CD4-positive, CD25-positive, alpha-beta regulatory T cell (primary cell): ENCODE measurements around the gene C1orf198. TPM values are rescaled to one million over a fixed set of nuclear protein-coding genes. Genes with fewer than 3 reads are reported as not detected.

ENCODE experiments used
- ATAC-seq, 2 donors: fragments of 150-1000 bp; cut with Tn5 transposase; one replicate each; pipeline ENCODE4 v1.10.0; 2021; ENCODE audit warnings: low read depth in 2 of 2, moderate number of reproducible peaks in 2 of 2, moderate library complexity in 1 of 2
- DNase-seq, 3 donors: peaks; one replicate each; pipeline versions ENCODE4 v3.0.0 to v3.0.0-alpha.2; 2012 to 2022; ENCODE audit warnings: mixed read lengths in 1 of 3
- H3K27ac ChIP-seq: one replicate; pipeline ENCODE4 v1.7.0; 2013; ENCODE audit warnings: mild to moderate bottlenecking, low read length; ENCODE audit not compliant: insufficient read depth, poor library complexity, severe bottlenecking
- H3K27me3 ChIP-seq: one replicate; pipeline ENCODE4 v1.7.0; 2013; ENCODE audit warnings: low read length; ENCODE audit not compliant: control insufficient read depth, insufficient read depth
- H3K36me3 ChIP-seq: one replicate; pipeline ENCODE4 v1.7.0; 2013; ENCODE audit warnings: mild to moderate bottlenecking, low read length, moderate library complexity; ENCODE audit not compliant: control insufficient read depth, insufficient read depth
- H3K4me1 ChIP-seq: 2 replicates; pipeline ENCODE4 v1.7.0; 2013; ENCODE audit warnings: mild to moderate bottlenecking, low read length; ENCODE audit not compliant: insufficient read depth, control insufficient read depth, poor library complexity, severe bottlenecking
- H3K4me3 ChIP-seq: one replicate; pipeline ENCODE4 v1.7.0; 2013; ENCODE audit warnings: low read depth, mild to moderate bottlenecking, low read length, moderate library complexity
- H3K9me3 ChIP-seq, 2 experiments: 1 replicate in 1 of 2; 2 replicates in 1 of 2; pipeline ENCODE4 v1.7.0; 2013; ENCODE audit warnings: low read length in 2 of 2, mild to moderate bottlenecking in 1 of 2, moderate library complexity in 1 of 2; ENCODE audit not compliant: control insufficient read depth in 2 of 2
- H3K27ac Mint-ChIP-seq, 3 donors: one replicate each; pipeline ENCODE4 v1.8.0; 2020 to 2022; ENCODE audit warnings: mild to moderate bottlenecking in 3 of 3, mixed read lengths in 3 of 3, moderate library complexity in 2 of 3
- H3K27me3 Mint-ChIP-seq: one replicate; pipeline ENCODE4 v1.8.0; 2022; ENCODE audit warnings: mild to moderate bottlenecking, mixed read lengths
- H3K36me3 Mint-ChIP-seq: one replicate; pipeline ENCODE4 v1.8.0; 2020; ENCODE audit warnings: mixed read lengths
- H3K4me1 Mint-ChIP-seq, 4 donors: one replicate each; pipeline ENCODE4 v1.8.0; 2020 to 2022; ENCODE audit warnings: mixed read lengths in 4 of 4, mild to moderate bottlenecking in 1 of 4
- H3K4me3 Mint-ChIP-seq, 4 donors: one replicate each; pipeline ENCODE4 v1.8.0; 2020 to 2022; ENCODE audit warnings: mild to moderate bottlenecking in 4 of 4, mixed read lengths in 4 of 4, moderate library complexity in 3 of 4
- H3K9me3 Mint-ChIP-seq, 7 donors: one replicate each; pipeline ENCODE4 v1.8.0; 2020 to 2022; ENCODE audit warnings: mixed read lengths in 7 of 7, mild to moderate bottlenecking in 3 of 7, moderate library complexity in 2 of 7
- polyA plus RNA-seq, 4 donors: library from polyadenylated mRNA; unstranded; fragments of 300-500 nt; fragmentation: Illumina TruSeq; gene quantifications; one replicate each; pipeline ENCODE4 v1.2.3, GENCODE V29; 2021
- total RNA-seq: library from RNA; stranded (reverse); gene quantifications from one replicate; pipeline ENCODE4 v1.2.3, GENCODE V29; 2022

Gene C1orf198
- total and polyA plus RNA-seq, 5 donors from 2014 or later: 3.1 to 5.3 (median 4.1) TPM

DNA sequence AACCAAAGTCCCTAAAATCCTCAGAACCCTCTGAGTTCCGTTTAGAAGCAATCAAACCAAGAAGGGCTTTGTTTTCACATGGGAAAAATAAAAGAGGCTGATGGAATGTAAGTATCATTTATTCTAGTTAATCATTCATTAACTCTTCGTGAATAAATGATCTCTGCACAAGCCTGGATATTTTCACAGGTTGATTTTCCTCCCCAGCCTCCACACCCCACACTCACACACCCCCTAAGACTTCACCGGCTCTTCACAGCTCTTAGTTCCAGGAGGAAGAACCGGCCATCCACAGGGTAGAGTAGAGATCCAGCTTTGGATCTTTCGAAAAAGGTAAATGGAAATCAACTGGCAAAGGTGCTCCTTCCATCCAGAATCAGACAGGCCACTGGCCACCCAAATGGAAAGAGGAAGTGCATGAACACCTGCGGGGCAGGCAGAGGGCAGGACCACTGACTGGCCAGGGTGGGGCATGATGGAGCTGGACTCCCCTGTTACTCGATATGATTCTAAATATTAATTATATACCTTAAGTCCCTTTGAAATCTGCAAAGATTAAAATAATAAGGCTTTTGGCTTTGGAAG lies 10.0 kb downstream of the C1orf198 start:
- no peak overlapping the region for H3K4me3 Mint-ChIP-seq
- no peak overlapping the region for H3K27ac ChIP-seq
- no peaks in the 10 kb centered on the region for H3K27me3 ChIP-seq
- H3K9me3 ChIP-seq: no peaks in the 10 kb centered on the region
- no peak overlapping the region for H3K27ac Mint-ChIP-seq
- no peak overlapping the region for H3K4me3 ChIP-seq
- H3K36me3 Mint-ChIP-seq: peaks cover 7% of the 10 kb centered on the region
- peaks cover 3% of the 10 kb centered on the region for H3K4me1 ChIP-seq
- peaks cover 0 to 11% (median 3%) of the 10 kb centered on the region in 4 donors for H3K4me1 Mint-ChIP-seq
- H3K9me3 Mint-ChIP-seq: no peaks in the 10 kb centered on the region
- DNase-seq: no peak
- H3K27me3 Mint-ChIP-seq: no peaks in the 10 kb centered on the region
- no peaks in the 10 kb centered on the region for H3K36me3 ChIP-seq
- no peak for ATAC-seq

DNA sequence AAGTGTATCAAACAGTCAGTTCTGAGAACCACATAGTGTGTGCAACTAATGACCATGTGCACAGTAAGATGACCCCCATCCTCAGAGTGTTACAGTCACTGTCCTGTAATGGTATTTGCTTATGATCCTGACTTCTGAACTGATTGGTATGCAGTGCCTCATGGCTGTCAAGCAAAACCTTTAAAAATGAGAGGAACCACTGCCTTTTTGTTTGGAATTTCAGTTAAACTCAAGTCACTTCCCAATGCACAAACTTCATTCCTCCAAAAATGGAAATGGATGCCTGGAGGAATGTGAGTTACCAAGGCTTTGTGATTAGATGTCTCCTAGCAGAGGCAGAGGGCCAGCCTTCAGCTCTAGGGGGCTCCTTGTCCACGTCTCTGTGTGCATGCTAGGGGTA lies 10.5 kb downstream of the C1orf198 start:
- Mint-ChIP-seq H3K27ac (no peak overlapping the region), H3K27me3 (no peaks in the 10 kb centered on the region), H3K36me3 (peaks cover 10% of the 10 kb centered on the region), H3K4me3 (no peak overlapping the region), H3K4me1 (peaks cover 0 to 6% (median 2%) of the 10 kb centered on the region in 4 donors), H3K9me3 (no peaks in the 10 kb centered on the region)
- no peak overlapping the region for H3K4me3 ChIP-seq
- ATAC-seq (no peak), DNase-seq (no peak)
- no peaks in the 10 kb centered on the region for H3K4me1 ChIP-seq
- no peaks in the 10 kb centered on the region for H3K36me3 ChIP-seq
- H3K27ac ChIP-seq: no peak overlapping the region
- H3K27me3 ChIP-seq: no peaks in the 10 kb centered on the region
- H3K9me3 ChIP-seq: no peaks in the 10 kb centered on the region

DNA sequence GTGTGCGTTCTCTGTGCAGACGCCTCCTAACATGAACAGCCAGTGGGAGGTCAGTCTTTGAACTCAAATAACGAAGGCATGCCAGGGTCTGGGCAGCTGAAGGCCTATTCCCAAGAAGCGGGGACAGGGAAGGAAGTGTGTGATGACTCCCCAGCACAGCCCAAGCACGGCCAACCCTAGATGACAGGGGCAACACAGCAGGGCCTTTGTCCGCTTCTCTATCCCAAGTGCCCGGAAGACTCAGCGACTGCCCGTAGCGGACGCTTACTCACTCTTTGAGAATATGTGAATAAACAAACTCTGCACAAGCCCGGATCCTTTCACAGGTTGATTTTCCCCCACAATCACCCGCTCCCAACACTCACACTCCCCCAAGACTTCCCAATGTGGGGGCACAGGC lies 11.2 kb downstream of the C1orf198 start:
- Histone ChIP-seq H3K4me1 (no peaks in the 10 kb centered on the region), H3K9me3 (no peaks in the 10 kb centered on the region), H3K4me3 (no peak overlapping the region), H3K36me3 (no peaks in the 10 kb centered on the region), H3K27me3 (no peaks in the 10 kb centered on the region), H3K27ac (no peak overlapping the region)
- no peak overlapping the region for H3K4me3 Mint-ChIP-seq
- peaks cover 0 to under 1% (median 0%) of the 10 kb centered on the region in 7 donors for H3K9me3 Mint-ChIP-seq
- ATAC-seq: no peak
- no peaks in the 10 kb centered on the region for H3K27me3 Mint-ChIP-seq
- peaks cover 15% of the 10 kb centered on the region for H3K36me3 Mint-ChIP-seq
- no peak for DNase-seq
- no peak overlapping the region for H3K27ac Mint-ChIP-seq
- H3K4me1 Mint-ChIP-seq: no peaks in the 10 kb centered on the region

DNA sequence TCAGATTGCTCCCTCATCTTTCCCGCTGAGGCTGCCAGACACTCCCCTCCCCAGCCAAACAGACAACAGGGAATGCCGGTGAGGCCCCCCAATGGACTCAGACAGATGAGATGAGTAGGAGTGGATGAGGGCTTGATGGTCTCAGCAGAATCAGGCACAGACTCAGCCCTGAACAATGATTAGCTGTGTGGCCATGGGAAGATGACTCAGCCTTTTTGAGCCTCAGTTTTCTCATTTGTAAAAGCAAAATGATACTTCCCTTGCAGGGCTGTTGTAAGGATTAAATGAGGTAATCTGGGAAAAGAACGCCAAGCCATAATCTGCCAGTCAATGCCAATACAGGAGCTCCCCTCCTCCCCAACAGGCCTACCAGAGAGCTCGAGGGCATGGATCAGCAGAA lies 12.4 kb downstream of the C1orf198 start:
- H3K4me1 Mint-ChIP-seq: no peaks in the 10 kb centered on the region

DNA sequence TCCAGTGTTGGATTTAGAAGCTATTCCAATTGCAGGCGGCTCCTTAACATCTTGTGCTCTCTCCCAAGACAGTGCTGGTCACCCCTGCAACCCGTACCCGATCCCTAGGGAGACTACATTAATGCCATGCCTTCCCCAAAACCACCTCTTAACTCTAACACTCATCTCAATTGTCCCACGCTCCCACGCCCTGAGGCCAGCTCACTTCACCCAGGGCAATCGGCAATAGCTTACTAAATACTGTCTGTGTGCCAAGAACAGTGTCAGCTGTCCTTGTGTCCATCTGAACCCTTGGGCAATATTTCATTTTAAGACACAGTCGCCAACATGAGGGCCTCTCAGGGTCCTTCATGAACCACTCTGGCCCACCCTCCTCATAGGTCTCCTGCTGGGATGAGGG lies 13.9 kb downstream of the C1orf198 start:
- ATAC-seq (no peak), DNase-seq (no peak)
- no peaks in the 10 kb centered on the region for H3K27me3 ChIP-seq
- no peaks in the 10 kb centered on the region for H3K4me1 ChIP-seq
- H3K9me3 Mint-ChIP-seq: peaks cover 0 to 1% (median 0%) of the 10 kb centered on the region in 7 donors
- H3K27me3 Mint-ChIP-seq: no peaks in the 10 kb centered on the region
- H3K4me3 ChIP-seq: no peak overlapping the region
- H3K36me3 Mint-ChIP-seq: peaks cover 19% of the 10 kb centered on the region
- no peaks in the 10 kb centered on the region for H3K9me3 ChIP-seq
- peak overlapping the region in 1 of 3 donors; percentile 0 for H3K27ac Mint-ChIP-seq
- no peaks in the 10 kb centered on the region for H3K36me3 ChIP-seq
- peaks cover 0 to 9% (median 0%) of the 10 kb centered on the region in 4 donors for H3K4me1 Mint-ChIP-seq
- no peak overlapping the region for H3K27ac ChIP-seq
- H3K4me3 Mint-ChIP-seq: no peak overlapping the region

More for the DNA sequence above, 12.4 kb downstream of the C1orf198 start:
- Histone ChIP-seq H3K36me3 (no peaks in the 10 kb centered on the region), H3K27ac (no peak overlapping the region), H3K4me3 (no peak overlapping the region), H3K27me3 (no peaks in the 10 kb centered on the region), H3K9me3 (no peaks in the 10 kb centered on the region), H3K4me1 (no peaks in the 10 kb centered on the region)
- H3K36me3 Mint-ChIP-seq: peaks cover 19% of the 10 kb centered on the region
- no peak overlapping the region for H3K27ac Mint-ChIP-seq
- no peak overlapping the region for H3K4me3 Mint-ChIP-seq
- no peak for ATAC-seq
- DNase-seq: no peak
- peaks cover 0 to 1% (median 0%) of the 10 kb centered on the region in 7 donors for H3K9me3 Mint-ChIP-seq
- no peaks in the 10 kb centered on the region for H3K27me3 Mint-ChIP-seq

DNA sequence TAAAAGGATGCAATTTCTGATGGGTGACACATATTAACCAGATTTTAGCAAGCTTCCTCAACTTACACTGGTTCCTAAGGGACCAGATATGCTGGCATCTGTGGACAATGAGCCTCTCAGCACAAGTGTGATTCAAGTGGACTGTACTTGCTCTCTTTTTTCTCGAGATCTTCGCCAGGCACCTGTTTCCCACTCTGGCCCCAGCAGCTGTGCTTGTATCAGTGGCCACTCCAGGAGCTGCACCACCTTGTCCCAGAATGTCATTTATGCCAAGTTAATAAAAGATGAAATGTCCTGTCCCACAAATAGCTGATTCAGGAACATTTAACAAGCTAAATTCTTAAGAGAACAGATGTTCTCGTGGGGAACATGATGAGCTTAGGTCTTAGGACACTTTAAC lies 14.6 kb downstream of the C1orf198 start:
- Histone ChIP-seq H3K9me3 (no peaks in the 10 kb centered on the region), H3K27me3 (no peaks in the 10 kb centered on the region), H3K36me3 (no peaks in the 10 kb centered on the region), H3K27ac (no peak overlapping the region), H3K4me1 (no peaks in the 10 kb centered on the region), H3K4me3 (no peak overlapping the region)
- peaks cover 0 to 9% (median 0%) of the 10 kb centered on the region in 4 donors for H3K4me1 Mint-ChIP-seq
- H3K36me3 Mint-ChIP-seq: peaks cover 19% of the 10 kb centered on the region
- H3K9me3 Mint-ChIP-seq: peaks cover 0 to 1% (median 0%) of the 10 kb centered on the region in 7 donors
- no peaks in the 10 kb centered on the region for H3K27me3 Mint-ChIP-seq
- DNase-seq: no peak
- no peak for ATAC-seq
- no peak overlapping the region for H3K4me3 Mint-ChIP-seq
- no peak overlapping the region for H3K27ac Mint-ChIP-seq

DNA sequence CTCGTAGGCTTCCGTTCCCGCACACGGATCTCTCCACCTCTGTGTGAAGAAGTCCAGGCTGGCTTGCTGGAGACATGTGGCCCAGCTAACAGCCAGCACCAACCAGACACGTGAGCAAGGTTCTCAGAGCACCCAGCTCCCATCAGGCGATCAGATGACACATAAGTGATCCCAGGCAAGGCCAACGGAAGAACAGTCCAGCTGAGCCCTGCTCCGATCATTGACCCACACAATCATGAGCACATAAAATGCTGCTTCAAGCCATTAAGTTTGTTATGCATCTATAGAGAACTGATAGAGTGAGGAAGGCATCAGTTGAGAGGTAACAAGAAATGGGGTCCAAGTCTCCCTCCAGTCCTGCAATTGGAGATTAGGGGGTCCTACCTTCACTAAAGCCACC lies 15.4 kb downstream of the C1orf198 start:
- no peak for DNase-seq
- Histone ChIP-seq H3K4me3 (no peak overlapping the region), H3K27me3 (no peaks in the 10 kb centered on the region), H3K36me3 (no peaks in the 10 kb centered on the region), H3K4me1 (no peaks in the 10 kb centered on the region), H3K9me3 (no peaks in the 10 kb centered on the region), H3K27ac (no peak overlapping the region)
- H3K27me3 Mint-ChIP-seq: no peaks in the 10 kb centered on the region
- no peak overlapping the region for H3K27ac Mint-ChIP-seq
- H3K4me3 Mint-ChIP-seq: no peak overlapping the region
- peaks cover 0 to 9% (median 0%) of the 10 kb centered on the region in 4 donors for H3K4me1 Mint-ChIP-seq
- peaks cover 19% of the 10 kb centered on the region for H3K36me3 Mint-ChIP-seq
- ATAC-seq: no peak
- H3K9me3 Mint-ChIP-seq: peaks cover 0 to 1% (median 0%) of the 10 kb centered on the region in 7 donors

DNA sequence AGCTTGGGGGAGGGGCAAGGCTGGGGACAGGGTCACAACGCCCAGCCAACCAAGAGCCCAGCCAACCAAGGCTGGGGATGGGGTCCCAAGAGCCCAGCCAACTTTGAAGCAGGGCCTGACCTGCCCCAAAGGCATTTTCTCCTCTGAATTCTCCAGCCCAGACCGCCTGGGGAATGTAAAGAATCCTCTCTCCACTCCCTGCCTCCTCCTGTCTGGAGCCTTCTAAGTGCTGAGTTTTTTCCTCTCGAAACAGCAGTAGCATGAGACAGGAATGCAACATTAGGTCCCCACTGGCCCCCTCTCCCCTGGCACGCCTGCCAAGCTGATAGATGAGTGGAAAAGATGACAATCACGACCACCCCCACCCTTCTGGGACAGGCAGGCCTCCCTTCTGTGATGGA lies 17.0 kb downstream of the C1orf198 start:
- no peaks in the 10 kb centered on the region for H3K36me3 ChIP-seq
- H3K36me3 Mint-ChIP-seq: peaks cover 19% of the 10 kb centered on the region
- H3K27me3 ChIP-seq: no peaks in the 10 kb centered on the region
- peaks cover 0 to 9% (median 0%) of the 10 kb centered on the region in 4 donors for H3K4me1 Mint-ChIP-seq
- no peaks in the 10 kb centered on the region for H3K9me3 ChIP-seq
- no peaks in the 10 kb centered on the region for H3K27me3 Mint-ChIP-seq
- H3K9me3 Mint-ChIP-seq: peaks cover 0 to 1% (median 0%) of the 10 kb centered on the region in 7 donors
- H3K4me1 ChIP-seq: no peaks in the 10 kb centered on the region
- no peak overlapping the region for H3K27ac Mint-ChIP-seq
- H3K27ac ChIP-seq: no peak overlapping the region
- DNase-seq (no peak), ATAC-seq (no peak)
- no peak overlapping the region for H3K4me3 ChIP-seq
- no peak overlapping the region for H3K4me3 Mint-ChIP-seq
